NCI-H2029 (cell line): ENCODE data around the gene SECISBP2.
"Not testable (repeated sequence)": the region's sequence is repeated elsewhere in the genome, so short reads cannot be mapped to it uniquely, and the experiment has no call there.

Experiments used
- DNase-seq: peaks from one replicate; lab custom pipeline; 2025; lab: John Stamatoyannopoulos, UW

SECISBP2 gene

DNA sequence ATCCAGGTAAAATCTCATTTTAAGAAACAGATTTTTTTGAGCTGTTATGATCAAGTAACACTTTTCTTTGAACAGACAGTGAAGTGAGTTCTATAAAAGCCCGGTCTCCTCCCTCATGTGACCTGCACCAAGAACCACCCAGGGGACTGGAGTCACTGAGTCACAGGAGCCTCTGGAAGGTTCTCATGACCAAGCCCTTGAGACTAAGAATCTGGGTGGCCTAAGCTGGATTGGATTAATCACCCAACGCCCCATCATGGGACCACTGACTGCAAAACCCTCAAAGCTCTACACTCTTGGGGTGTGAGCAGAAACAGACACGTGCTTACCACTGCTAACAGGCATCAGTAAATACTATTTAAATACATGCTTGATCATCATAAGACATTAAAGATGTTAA, 48.4 kb downstream of the SECISBP2 start:
- no peak for DNase-seq

DNA sequence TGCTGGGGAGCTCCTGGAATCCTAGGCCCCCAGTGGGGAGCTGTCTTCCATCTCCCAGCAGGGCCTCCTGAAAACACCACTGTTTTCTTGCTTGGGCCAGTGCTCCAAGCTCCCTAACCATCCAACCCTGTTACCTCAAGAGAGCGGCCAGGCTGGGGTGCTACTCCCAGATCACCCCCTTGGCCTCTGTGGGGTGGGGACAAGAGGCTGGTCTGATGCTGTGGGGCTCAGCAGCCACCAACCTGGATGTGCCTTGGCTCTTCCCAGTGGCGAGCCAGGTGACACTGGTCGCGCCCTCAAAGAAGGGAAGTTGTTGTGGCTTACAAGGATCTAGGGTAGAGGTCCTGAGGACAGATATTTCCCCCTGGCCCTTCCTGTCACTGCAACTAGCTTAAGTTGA, 49.0 kb downstream of the SECISBP2 start:
- DNase-seq, result no peak

- no peak for DNase-seq
These were observed 49.6 kb downstream of the SECISBP2 start for GRCh38 chr9:89367726-89368437.

DNA sequence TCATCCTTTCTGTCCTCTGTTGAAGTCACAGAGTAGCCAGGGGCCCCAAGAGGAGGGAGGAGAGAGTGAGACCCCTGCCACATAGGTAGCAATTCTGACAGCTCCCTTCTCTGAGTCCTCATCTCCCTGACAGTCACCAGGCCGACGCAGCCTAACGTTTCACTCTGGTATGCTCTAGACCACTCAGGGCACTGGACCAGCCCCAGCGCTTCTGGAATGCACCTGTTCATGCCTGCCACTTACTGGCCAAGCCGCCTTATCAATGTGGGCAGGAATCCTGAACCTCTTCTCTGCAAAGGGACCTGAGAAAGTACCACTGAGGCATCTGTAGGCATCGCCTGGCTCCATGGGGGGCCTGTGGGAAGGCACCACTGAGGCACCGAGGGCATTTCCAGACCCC, 50.2 kb downstream of the SECISBP2 start:
- DNase-seq, result no peak

DNA sequence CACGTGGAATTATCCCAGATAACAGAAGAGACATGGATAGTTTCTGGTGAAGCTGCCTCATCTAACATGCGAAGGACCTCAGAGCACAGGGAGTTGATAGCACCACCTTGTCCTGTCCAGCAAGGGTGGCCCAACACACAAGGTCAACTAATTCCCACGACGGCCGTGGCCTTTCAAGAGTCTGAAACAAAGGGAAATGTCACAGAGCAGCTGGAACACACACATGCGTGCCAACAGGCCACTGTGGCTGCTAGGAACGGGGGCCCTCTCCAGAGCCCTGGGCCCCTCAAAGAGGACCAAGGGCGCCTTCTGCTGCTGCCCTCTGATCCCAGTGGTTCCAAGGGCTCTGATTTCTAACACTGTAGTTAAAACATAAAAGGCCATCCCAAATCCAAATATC, 50.7 kb downstream of the SECISBP2 start:
- DNase-seq, result no peak

- no peak for DNase-seq
These were observed 52.3 kb downstream of the SECISBP2 start for GRCh38 chr9:89370593-89370992.

- not testable (repeated sequence) for DNase-seq
These were observed 53.5 kb downstream of the SECISBP2 start for GRCh38 chr9:89371791-89372190.

GRCh38 chr9:89372230-89372816, 54.0 kb downstream of the SECISBP2 start:
- DNase-seq, result no peak

GRCh38 chr9:89372979-89373378, 54.7 kb downstream of the SECISBP2 start:
- DNase-seq, result no peak

- no peak for DNase-seq
These were observed 55.9 kb downstream of the SECISBP2 start for GRCh38 chr9:89374176-89374575.

DNA sequence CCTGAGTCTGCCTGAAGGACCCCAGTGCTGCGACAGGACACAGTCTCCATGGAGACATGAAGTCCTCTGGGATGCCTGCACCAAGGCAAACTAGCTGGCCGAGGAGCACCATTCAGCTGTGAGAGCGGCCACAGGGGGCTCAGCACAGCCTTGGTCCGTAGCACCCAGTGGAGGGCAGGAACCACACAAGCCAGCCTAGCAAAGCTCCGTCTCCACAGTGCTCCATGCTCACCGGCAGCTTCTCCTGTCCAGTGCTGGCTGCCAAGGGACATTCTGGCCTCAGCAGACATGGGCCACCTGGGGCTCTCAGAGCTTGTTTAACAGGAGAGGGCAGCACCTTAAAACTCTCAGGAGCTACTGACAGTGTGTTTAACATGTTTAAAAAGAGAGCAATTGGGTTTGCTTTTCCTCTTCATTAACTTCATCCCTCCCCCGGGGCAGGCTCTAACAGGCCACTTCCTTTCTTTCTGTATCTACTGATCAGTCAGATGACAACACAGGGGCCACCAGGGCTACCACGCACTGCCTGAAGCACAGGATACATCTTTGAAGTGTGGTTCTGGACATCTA, 57.0 kb downstream of the SECISBP2 start:
- DNase-seq, result peak; percentile 22

DNA sequence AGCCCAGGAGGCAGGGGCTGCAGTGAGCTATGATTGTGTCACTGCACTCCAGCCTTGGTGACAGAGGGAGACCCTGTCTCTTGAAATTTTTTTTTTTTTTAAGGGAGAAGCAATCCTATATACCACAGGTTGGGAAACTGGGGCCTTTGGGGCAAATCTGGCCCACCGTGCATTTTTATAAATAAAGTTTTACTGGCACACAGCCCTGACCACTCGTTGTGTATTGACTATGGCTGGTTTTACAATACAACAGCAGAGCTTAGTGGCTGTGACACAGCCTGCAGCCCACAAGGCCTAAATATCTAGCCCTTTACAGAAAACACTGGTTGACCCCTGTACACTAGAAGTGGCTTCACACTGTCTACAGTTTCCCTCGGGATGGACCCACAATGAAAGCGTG, 58.0 kb downstream of the SECISBP2 start:
- DNase-seq, result no peak

DNA sequence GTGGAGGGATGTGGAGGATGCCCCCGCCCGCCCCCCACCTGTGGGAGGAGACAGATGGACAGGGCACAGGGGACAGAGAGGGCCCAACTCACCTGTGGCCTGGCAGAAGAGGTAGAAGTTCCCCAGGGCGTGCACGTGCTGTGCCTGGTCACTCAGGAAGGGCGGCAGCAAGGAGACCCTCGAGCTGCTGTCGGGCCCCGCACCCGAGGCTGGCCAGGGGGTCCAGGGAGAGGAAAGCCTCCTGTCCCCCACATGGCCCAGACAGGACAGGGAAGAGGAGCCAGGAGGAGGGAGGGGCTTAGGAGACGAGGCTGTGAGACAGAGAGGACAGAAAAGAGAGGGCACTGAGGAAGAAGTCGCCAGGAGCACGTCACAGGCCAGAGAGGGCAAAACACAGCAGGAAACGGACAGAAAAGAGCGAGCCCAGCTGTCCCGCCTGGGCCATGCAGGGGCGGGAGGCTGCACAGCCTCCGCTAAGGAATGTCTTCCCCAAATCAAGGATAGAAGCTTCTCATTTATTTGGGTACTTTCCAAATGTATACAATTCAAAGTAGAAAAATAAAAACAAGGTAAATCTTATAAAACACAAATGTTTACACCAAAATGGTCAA, 58.5 kb downstream of the SECISBP2 start:
- DNase-seq, result no peak

- DNase-seq, result no peak
These were observed 59.1 kb downstream of the SECISBP2 start for GRCh38 chr9:89377411-89377810.

DNA sequence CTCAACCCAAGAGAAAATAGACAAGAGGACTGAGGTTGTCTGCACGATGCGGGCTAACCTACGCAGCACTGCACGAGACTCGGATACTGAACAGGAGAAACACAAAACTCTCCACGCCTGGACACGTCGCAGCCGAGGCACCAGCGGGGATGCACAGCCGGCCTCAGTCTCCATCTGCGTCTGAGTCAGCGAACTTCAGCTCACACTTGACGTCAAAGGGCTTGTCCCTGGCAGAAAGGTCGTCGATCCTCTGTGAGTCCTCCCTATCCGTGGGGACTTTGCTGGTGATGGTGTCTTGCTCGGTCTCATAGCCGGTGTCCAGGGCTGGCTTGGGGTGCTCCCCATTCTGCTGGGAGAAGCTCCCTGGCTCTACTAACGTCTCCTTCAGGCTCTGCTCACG, 60.2 kb downstream of the SECISBP2 start:
- no peak for DNase-seq

DNA sequence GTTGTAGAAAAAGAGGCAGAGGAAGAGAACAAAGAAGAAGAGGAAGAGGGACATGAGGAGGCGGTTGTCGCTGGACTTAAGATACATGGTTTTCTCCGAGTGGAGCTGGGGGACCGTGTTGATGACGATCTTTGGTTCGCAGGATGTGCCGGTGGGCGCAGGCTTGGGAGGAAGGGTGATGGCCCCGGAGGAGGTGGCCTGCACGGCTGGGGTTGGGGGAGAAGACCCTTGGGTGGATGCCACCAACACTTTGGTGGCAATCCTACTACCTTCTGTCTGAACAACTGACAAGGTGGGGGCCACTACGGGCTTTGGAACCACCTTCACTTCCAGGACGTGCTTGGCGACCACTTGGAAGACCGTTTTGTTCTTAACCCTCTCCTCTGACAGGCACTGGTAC, 60.7 kb downstream of the SECISBP2 start:
- no peak for DNase-seq

DNA sequence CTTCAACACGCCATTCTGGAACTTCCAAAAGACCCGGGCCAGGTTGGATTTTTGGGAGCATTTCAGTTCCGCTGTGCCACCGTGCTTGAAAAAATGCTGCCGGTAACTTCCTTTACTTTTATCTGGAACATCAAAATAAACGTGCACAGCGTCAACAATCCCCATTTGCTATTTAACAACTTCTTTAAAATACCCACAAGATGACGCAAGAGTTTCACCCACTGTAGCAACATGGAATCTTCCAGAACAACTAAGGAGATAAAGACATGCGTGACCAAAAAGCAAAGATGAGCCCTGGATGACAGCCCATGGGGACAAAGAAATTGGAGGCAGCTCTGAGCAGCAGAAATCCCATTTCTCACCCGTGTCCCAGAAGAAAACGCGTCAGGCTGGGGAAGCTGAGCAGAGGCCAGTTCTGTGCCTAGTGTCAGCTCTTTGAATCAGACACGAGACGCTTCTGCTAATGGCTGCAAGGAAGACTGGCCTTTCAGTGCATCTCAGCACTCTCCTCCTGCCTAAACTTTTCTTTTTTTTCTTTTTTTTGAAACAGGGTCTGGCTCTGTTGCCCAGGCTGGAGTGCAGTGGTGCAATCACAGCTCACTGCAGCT, 61.3 kb downstream of the SECISBP2 start:
- DNase-seq, result no peak

GRCh38 chr9:89380437-89381307, 62.4 kb downstream of the SECISBP2 start:
- DNase-seq, result no peak

GRCh38 chr9:89381308-89381609, 63.0 kb downstream of the SECISBP2 start:
- DNase-seq, result no peak

- DNase-seq, result no peak
These were observed 64.0 kb downstream of the SECISBP2 start for GRCh38 chr9:89382026-89382986.
